Kidney glomerular epithelial cell (primary cell): ENCODE data around the gene UQCR11.
"Not testable (repeated sequence)": the region's sequence is repeated elsewhere in the genome, so short reads cannot be mapped to it uniquely, and the experiment has no call there.

Experiments used
- DNase-seq: peaks from one replicate; lab custom pipeline; 2025; lab: John Stamatoyannopoulos, UW

The UQCR11 gene

GRCh38 chr19:1605236-1606137 is at the start of gene UQCR11:
Gene UQCR11, minus strand, starts transcription at chr19:1605462. Its CDS starts 53 bp downstream, at chr19:1605409.
- DNase-seq, result peak; percentile 91

- no peak for DNase-seq
Measured at GRCh38 chr19:1654178-1654792, 49.0 kb upstream of the UQCR11 start.

GRCh38 chr19:1653300-1653628 is 48.0 kb upstream of the UQCR11 start:
- no peak for DNase-seq

GRCh38 chr19:1652471-1653299 is 47.4 kb upstream of the UQCR11 start, which contains the start of gene TCF3:
Gene TCF3, minus strand, starts transcription at chr19:1652615. Its CDS starts 2,367 bp downstream, at chr19:1650248.
- DNase-seq, result peak; percentile 96

GRCh38 chr19:1651568-1652291 is 46.5 kb upstream of the UQCR11 start:
- DNase-seq, result no peak

- no peak for DNase-seq
Measured at GRCh38 chr19:1650650-1651567, 45.6 kb upstream of the UQCR11 start.

- no peak for DNase-seq
Measured at GRCh38 chr19:1649706-1650649, 44.7 kb upstream of the UQCR11 start.

- DNase-seq, result no peak
Measured at GRCh38 chr19:1648920-1649541, 43.8 kb upstream of the UQCR11 start.

- DNase-seq, result no peak
Measured at GRCh38 chr19:1648459-1648849, 43.2 kb upstream of the UQCR11 start.

- no peak for DNase-seq
Measured at GRCh38 chr19:1647501-1648458, 42.5 kb upstream of the UQCR11 start.

- DNase-seq, result no peak
Measured at GRCh38 chr19:1646659-1647453, 41.6 kb upstream of the UQCR11 start.

GRCh38 chr19:1646149-1646548 is 40.9 kb upstream of the UQCR11 start:
- no peak for DNase-seq

GRCh38 chr19:1645299-1645698 is 40.0 kb upstream of the UQCR11 start:
- no peak for DNase-seq

- DNase-seq, result no peak
Measured at GRCh38 chr19:1644070-1644469, 38.8 kb upstream of the UQCR11 start.

- DNase-seq, result not testable (repeated sequence)
Measured at GRCh38 chr19:1640893-1641448, 35.7 kb upstream of the UQCR11 start.

GRCh38 chr19:1636325-1637236 is 31.3 kb upstream of the UQCR11 start:
- no peak for DNase-seq
